Calu3 (cell line): ENCODE measurements around the gene TMEM266. TPM values are rescaled to one million over a fixed set of nuclear protein-coding genes. Genes with fewer than 3 reads are reported as not detected.

Experiments
- BruUV-seq: library from RNA; stranded (reverse); fragments of 400-500 nt; replicated peaks from 2 replicates; lab custom pipeline; 2021; lab: Mats Ljungman, UMichigan
- CTCF ChIA-PET: fragments of 300-600 bp; sonication (Branson Sonifier 250); formaldehyde crosslinking; loops from one replicate; lab custom pipeline; 2022; ENCODE audit warnings: antibody characterized with exemption; lab: Charles Lee
- DNase-seq: peaks from one replicate; pipeline ENCODE4 v3.0.0; 2022
- H3K27ac Mint-ChIP-seq: one replicate; pipeline ENCODE4 v1.8.0; 2022; ENCODE audit warnings: mixed read lengths; ENCODE audit not compliant: unreplicated experiment
- H3K27me3 Mint-ChIP-seq: one replicate; pipeline ENCODE4 v1.8.0; 2022; ENCODE audit warnings: mixed read lengths; ENCODE audit not compliant: unreplicated experiment
- H3K36me3 Mint-ChIP-seq: one replicate; pipeline ENCODE4 v1.8.0; 2022; ENCODE audit warnings: mild to moderate bottlenecking, moderate library complexity, mixed read lengths; ENCODE audit not compliant: insufficient read depth, unreplicated experiment
- H3K4me1 Mint-ChIP-seq: one replicate; pipeline ENCODE4 v1.8.0; 2022; ENCODE audit warnings: mild to moderate bottlenecking, low read depth, mixed read lengths; ENCODE audit not compliant: unreplicated experiment
- H3K4me3 Mint-ChIP-seq: one replicate; pipeline ENCODE4 v1.8.0; 2022; ENCODE audit warnings: mild to moderate bottlenecking, low read depth, moderate library complexity, mixed read lengths; ENCODE audit not compliant: unreplicated experiment
- H3K9me3 Mint-ChIP-seq: one replicate; pipeline ENCODE4 v1.8.0; 2022; ENCODE audit warnings: low read depth, mixed read lengths; ENCODE audit not compliant: unreplicated experiment
- CTCF ChIP-seq: fragments of 200-600 bp; IDR thresholded peaks from one replicate; pipeline ENCODE4 v1.8.0; 2022; ENCODE audit warnings: antibody characterized with exemption; ENCODE audit not compliant: unreplicated experiment
- intact Hi-C: fragments of 100-400 bp; cut with micrococcal nuclease; formaldehyde crosslinking; loops from one replicate; pipeline ENCODE4 v1.10.0; 2022; ENCODE audit not compliant: unreplicated experiment
- total RNA-seq: library from RNA; stranded (reverse); gene quantifications from 2 replicates; pipeline ENCODE4 v1.2.3, GENCODE V29; 2022

Gene TMEM266
- total RNA-seq, 1 experiment from 2014 or later: not detected

- Mint-ChIP-seq H3K36me3 (no peaks in the 10 kb centered on the region), H3K4me3 (no peak overlapping the region), H3K4me1 (no peaks in the 10 kb centered on the region), H3K27me3 (peaks cover 58% of the 10 kb centered on the region), H3K27ac (no peak overlapping the region), H3K9me3 (no peaks in the 10 kb centered on the region)
- CTCF ChIA-PET: no interaction called here
- TF ChIP-seq CTCF: no peak
- BruUV-seq: no TSS peak
- no peak for DNase-seq
- intact Hi-C loops: no loop called here
These were observed 110.4 kb downstream of the TMEM266 start for GRCh38 chr15:76169911-76170800.

DNA sequence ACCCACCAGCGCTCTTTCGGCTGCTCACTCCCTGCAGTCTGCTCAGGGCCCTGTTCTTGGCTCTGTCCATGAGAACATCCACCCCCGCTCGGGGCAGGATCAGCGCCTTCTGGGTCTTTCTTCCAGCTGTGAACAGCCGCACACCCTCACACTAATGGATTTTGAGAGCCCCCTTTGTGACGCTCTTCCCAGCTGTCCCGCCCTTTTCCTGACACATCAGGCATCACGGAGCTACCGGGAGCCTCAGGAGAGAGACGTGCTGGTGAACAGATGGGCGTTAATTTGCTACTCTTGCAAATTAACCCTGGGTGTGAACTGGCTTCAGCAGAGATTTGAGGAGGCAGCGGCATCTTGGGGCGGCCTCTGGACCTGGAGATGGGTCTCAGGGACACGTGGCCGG is 113.0 kb downstream of the TMEM266 start:
- no peak overlapping the region for H3K27ac Mint-ChIP-seq
- DNase-seq: no peak
- H3K9me3 Mint-ChIP-seq: no peaks in the 10 kb centered on the region
- no TSS peak for BruUV-seq
- H3K36me3 Mint-ChIP-seq: no peaks in the 10 kb centered on the region
- no peak for TF ChIP-seq CTCF
- H3K4me1 Mint-ChIP-seq: peaks cover 5% of the 10 kb centered on the region
- H3K27me3 Mint-ChIP-seq: peaks cover 42% of the 10 kb centered on the region
- CTCF ChIA-PET: no interaction called here
- intact Hi-C loops: no loop called here
- H3K4me3 Mint-ChIP-seq: no peak overlapping the region

- intact Hi-C loops: no loop called here
- peaks cover 42% of the 10 kb centered on the region for H3K27me3 Mint-ChIP-seq
- no TSS peak for BruUV-seq
- peaks cover 11% of the 10 kb centered on the region for H3K4me1 Mint-ChIP-seq
- DNase-seq: no peak
- H3K9me3 Mint-ChIP-seq: no peaks in the 10 kb centered on the region
- H3K36me3 Mint-ChIP-seq: no peaks in the 10 kb centered on the region
- H3K4me3 Mint-ChIP-seq: no peak overlapping the region
- no peak overlapping the region for H3K27ac Mint-ChIP-seq
- CTCF ChIA-PET: no interaction called here
- TF ChIP-seq CTCF: no peak
These were observed 113.6 kb downstream of the TMEM266 start for GRCh38 chr15:76173317-76173834.

- no peaks in the 10 kb centered on the region for H3K36me3 Mint-ChIP-seq
- TF ChIP-seq CTCF: no peak
- intact Hi-C loops: no loop called here
These were observed 114.9 kb downstream of the TMEM266 start for GRCh38 chr15:76174654-76175053.

More at GRCh38 chr15:76174654-76175053, 114.9 kb downstream of the TMEM266 start:
- no peaks in the 10 kb centered on the region for H3K9me3 Mint-ChIP-seq
- no peak overlapping the region for H3K4me3 Mint-ChIP-seq
- no TSS peak for BruUV-seq
- no peak overlapping the region for H3K27ac Mint-ChIP-seq
- CTCF ChIA-PET: no interaction called here
- no peak for DNase-seq
- peaks cover 12% of the 10 kb centered on the region for H3K4me1 Mint-ChIP-seq
- H3K27me3 Mint-ChIP-seq: peaks cover 38% of the 10 kb centered on the region
